Chondrocyte (in vitro differentiated cells): Measurements from ENCODE around the gene HECA. TPM values are rescaled to one million over a fixed set of nuclear protein-coding genes. Genes with fewer than 3 reads are reported as not detected.

Experiments
- DNase-seq: peaks from one replicate; pipeline ENCODE4 v3.0.0; 2021; ENCODE audit warnings: mixed read lengths, low spot score
- H3K27ac Mint-ChIP-seq: one replicate; pipeline ENCODE4 v1.8.0; 2021; ENCODE audit warnings: mild to moderate bottlenecking, moderate library complexity, mixed read lengths; ENCODE audit not compliant: unreplicated experiment
- H3K27me3 Mint-ChIP-seq: 2 replicates; pipeline ENCODE4 v1.8.0; 2021; ENCODE audit warnings: low read depth, mixed read lengths
- H3K36me3 Mint-ChIP-seq: 2 replicates; pipeline ENCODE4 v1.8.0; 2021; ENCODE audit warnings: low read depth, mixed read lengths
- H3K4me1 Mint-ChIP-seq: 2 replicates; pipeline ENCODE4 v1.8.0; 2021; ENCODE audit warnings: low read depth, mild to moderate bottlenecking, mixed read lengths
- H3K4me3 Mint-ChIP-seq: one replicate; pipeline ENCODE4 v1.8.0; 2021; ENCODE audit warnings: mild to moderate bottlenecking, moderate library complexity, mixed read lengths; ENCODE audit not compliant: unreplicated experiment
- H3K9me3 Mint-ChIP-seq: 2 replicates; pipeline ENCODE4 v1.8.0; 2021; ENCODE audit warnings: low read depth, mixed read lengths
- CTCF ChIP-seq: fragments of 200-600 bp; sonication (generic); IDR thresholded peaks from 2 replicates; pipeline ENCODE4 v1.5.0; 2021; ENCODE audit warnings: antibody characterized with exemption, mild to moderate bottlenecking, moderate library complexity
- total RNA-seq: library from RNA; stranded (reverse); gene quantifications from 3 replicates; pipeline ENCODE4 v1.2.1, GENCODE V29; 2021

HECA gene
- total RNA-seq, 1 donor from 2014 or later = 23.8 TPM

- Mint-ChIP-seq H3K9me3 (no peaks in the 10 kb centered on the region), H3K27me3 (no peaks in the 10 kb centered on the region), H3K4me1 (peaks cover 54% of the 10 kb centered on the region), H3K4me3 (no peak overlapping the region), H3K36me3 (no peaks in the 10 kb centered on the region), H3K27ac (no peak overlapping the region)
- no peak for DNase-seq
- no peak for TF ChIP-seq CTCF
Observed at GRCh38 chr6:139146317-139146726, 11.4 kb downstream of the HECA start.

GRCh38 chr6:139147628-139148027, 12.7 kb downstream of the HECA start:
- H3K36me3 Mint-ChIP-seq = no peaks in the 10 kb centered on the region
- H3K27me3 Mint-ChIP-seq = no peaks in the 10 kb centered on the region
- no peak for TF ChIP-seq CTCF
- H3K4me1 Mint-ChIP-seq = peaks cover 63% of the 10 kb centered on the region
- no peak for DNase-seq
- no peak overlapping the region for H3K27ac Mint-ChIP-seq
- no peaks in the 10 kb centered on the region for H3K9me3 Mint-ChIP-seq
- no peak overlapping the region for H3K4me3 Mint-ChIP-seq

- no peaks in the 10 kb centered on the region for H3K36me3 Mint-ChIP-seq
- H3K9me3 Mint-ChIP-seq = no peaks in the 10 kb centered on the region
- H3K27me3 Mint-ChIP-seq = no peaks in the 10 kb centered on the region
- no peak overlapping the region for H3K4me3 Mint-ChIP-seq
- H3K27ac Mint-ChIP-seq = peak overlapping the region; percentile 62
- peaks cover 68% of the 10 kb centered on the region for H3K4me1 Mint-ChIP-seq
- DNase-seq = no peak
- no peak for TF ChIP-seq CTCF
Observed at GRCh38 chr6:139148557-139149235, 13.8 kb downstream of the HECA start.

- no peak for TF ChIP-seq CTCF
- Mint-ChIP-seq H3K27me3 (no peaks in the 10 kb centered on the region), H3K9me3 (no peaks in the 10 kb centered on the region), H3K27ac (peak overlapping the region; percentile 14), H3K36me3 (no peaks in the 10 kb centered on the region), H3K4me1 (peaks cover 72% of the 10 kb centered on the region), H3K4me3 (no peak overlapping the region)
- no peak for DNase-seq
Observed at GRCh38 chr6:139149383-139149782, 14.5 kb downstream of the HECA start.

- no peak for DNase-seq
- peak overlapping the region; percentile 61 for H3K27ac Mint-ChIP-seq
- H3K36me3 Mint-ChIP-seq = no peaks in the 10 kb centered on the region
- no peak overlapping the region for H3K4me3 Mint-ChIP-seq
- H3K27me3 Mint-ChIP-seq = no peaks in the 10 kb centered on the region
- H3K4me1 Mint-ChIP-seq = peaks cover 70% of the 10 kb centered on the region
- TF ChIP-seq CTCF = no peak
- H3K9me3 Mint-ChIP-seq = no peaks in the 10 kb centered on the region
Observed at GRCh38 chr6:139150920-139151319, 16.0 kb downstream of the HECA start.
